NCI-H2171 treated with DMSO at 0.1 percent for 48 hours (cell line): Measurements from ENCODE around the gene CCDC12.

Experiments used
- DNase-seq: peaks from one replicate; lab custom pipeline; 2025; lab: John Stamatoyannopoulos, UW

CCDC12 gene

DNA sequence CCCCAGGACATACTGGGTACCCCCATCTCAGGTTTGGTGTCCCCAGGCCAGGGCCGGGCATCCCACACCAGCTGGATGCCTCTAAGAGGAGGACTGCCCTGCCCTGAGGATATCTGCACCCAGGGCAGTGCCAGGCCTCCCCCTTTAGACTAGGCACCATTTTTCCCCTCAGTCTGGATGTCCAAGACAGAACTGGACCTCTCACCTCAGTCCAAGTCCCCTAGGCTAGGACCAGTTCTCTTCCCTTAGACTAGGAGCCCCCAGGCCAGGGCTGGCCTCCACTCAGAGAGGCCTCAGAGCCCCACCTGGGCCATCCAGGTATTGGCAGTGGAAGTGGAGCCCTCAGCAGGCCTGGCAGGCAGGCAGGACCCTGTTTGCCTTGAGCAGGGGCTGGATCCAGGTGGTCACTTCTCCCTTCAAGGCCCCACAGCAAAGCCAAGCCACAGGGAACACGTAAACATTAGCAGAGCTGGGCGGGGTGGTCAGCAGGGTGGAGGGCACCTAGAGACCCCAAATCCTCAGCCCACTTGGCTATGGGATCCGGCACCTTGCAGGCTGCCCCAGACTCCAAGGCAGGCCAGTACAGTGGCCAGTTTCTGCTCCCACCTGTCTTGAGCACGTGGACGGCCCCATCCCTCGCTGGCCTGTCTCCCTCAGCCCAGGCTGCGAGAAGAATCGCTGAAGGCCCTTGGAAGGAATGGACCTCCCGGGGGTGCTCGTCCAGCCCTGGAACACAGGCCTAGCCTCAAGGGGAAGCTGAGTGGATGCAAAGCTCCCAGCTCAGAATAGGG is 70.7 kb downstream of the CCDC12 start:
- no peak for DNase-seq

- no peak for DNase-seq
Observed at GRCh38 chr3:46905213-46905560, 71.4 kb downstream of the CCDC12 start.

- no peak for DNase-seq
Observed at GRCh38 chr3:46904303-46905212, 72.0 kb downstream of the CCDC12 start.

GRCh38 chr3:46903341-46904302 is 72.9 kb downstream of the CCDC12 start:
- DNase-seq = no peak

DNA sequence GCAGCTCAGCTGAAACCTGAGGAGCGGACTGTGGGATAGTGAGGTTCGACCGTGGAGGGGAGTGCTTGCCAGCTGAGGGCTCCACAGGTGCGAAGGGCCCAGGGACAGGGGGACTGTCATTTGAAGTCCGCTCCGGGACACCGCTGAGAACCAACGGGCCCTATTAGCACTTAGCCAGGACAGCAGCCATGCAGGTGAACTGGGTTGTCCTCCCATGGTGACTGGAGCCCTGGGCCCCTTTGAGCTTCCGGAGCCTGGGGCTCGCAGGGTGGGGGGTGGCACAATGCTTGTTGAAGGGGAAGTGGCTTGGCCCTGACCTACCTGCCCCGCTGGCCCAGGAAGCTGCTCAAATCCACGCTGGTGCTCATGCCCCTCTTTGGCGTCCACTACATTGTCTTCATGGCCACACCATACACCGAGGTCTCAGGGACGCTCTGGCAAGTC is 74.3 kb downstream of the CCDC12 start:
- no peak for DNase-seq

DNA sequence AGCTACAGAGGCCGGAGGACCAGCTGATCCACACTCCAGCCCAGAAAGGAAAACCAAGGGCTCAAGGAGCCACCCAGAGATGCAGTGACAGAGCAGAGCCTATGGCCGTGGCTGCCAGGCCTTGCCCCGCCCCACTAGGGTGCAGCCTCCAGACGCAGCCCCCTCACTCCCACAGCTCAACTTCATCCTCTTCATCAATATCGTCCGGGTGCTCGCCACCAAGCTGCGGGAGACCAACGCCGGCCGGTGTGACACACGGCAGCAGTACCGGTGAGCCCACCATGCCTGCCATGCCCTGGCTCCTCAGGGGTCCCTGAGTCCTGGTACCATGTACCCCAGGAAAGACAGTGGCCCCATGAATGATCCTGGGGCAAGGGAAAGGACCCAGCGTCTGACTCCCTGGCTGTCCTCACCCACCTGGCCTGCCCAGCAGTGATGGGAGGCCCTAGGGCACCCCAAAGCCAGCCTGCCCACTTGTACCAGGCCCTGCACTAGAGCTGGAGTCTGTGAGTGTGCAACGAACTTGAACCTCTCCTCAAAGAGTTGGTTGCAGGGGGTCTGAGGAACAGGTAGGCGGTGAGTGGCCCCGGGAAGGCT is 74.9 kb downstream of the CCDC12 start:
- DNase-seq = no peak

DNA sequence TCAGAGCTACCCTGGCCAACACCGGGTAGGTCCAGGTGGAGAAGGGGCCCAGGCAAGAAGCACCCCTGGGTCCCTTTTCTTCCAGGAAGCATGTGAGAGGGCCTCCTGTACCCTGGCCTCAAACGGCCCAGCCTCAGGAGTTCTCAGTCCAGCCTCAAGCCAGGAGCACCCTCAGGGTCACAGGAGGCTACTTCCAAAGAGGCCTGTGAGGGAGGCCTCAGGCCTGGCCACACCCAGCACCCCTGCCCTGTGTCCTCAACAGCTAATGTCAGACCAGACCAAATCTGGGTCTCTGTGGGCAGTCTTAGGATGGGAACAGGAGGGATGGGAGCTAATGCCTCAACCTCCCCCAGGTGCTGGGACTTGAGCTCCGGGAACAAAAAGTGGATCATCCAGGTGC is 75.5 kb downstream of the CCDC12 start:
- no peak for DNase-seq

- DNase-seq = no peak
Observed at GRCh38 chr3:46900356-46900755, 76.2 kb downstream of the CCDC12 start.

DNA sequence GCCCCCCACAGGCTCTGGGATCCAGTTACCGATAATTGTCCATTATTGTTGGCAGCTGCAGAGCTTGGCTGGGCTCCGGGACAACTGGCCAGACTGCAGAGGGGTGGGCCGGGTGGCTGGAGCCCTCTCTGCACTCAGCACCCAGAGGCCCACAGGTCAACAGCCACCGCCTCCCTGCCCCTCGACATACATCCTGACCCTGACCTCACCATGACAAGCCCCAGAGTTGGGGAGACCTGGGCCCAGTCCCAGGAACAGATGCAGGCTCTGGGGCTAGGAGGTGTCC is 76.6 kb downstream of the CCDC12 start:
- DNase-seq = no peak

DNA sequence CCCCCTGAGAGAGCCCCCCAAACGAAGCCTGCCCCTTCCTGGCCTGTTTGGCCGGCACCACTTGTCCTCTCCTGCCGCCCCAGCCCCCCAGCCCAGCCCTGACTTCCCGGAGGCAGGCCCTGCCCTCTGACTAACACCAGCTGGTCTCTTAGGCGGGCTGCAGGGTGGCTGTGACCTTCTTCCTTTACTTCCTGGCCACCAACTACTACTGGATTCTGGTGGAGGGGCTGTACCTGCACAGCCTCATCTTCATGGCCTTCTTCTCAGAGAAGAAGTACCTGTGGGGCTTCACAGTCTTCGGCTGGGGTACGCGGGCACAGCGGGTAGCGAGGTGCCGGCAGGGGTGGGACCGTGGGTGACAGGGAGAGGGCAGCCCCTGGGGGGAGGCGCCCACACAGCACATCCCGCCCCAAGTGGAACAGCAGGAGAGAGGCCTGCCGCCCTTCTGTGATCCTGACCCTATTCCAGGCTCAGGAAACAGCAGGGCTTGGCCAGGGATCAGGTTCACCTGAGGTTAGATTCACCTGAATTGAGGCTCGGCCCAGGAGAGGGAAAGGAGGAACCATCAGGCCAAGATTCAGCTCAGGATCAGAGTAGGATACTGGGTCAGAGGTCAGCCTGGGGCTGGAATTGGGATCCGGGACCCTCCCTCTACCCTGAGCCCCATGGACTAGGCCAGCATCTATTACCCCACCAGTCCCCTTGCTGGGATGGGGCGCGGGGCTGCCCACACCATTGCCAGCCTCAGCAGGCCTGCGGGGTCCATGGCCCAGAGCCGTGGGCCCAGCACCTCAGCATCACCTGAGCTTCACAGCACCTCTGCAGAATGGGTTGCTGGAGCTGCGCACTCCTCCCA is 77.2 kb downstream of the CCDC12 start:
- no peak for DNase-seq

DNA sequence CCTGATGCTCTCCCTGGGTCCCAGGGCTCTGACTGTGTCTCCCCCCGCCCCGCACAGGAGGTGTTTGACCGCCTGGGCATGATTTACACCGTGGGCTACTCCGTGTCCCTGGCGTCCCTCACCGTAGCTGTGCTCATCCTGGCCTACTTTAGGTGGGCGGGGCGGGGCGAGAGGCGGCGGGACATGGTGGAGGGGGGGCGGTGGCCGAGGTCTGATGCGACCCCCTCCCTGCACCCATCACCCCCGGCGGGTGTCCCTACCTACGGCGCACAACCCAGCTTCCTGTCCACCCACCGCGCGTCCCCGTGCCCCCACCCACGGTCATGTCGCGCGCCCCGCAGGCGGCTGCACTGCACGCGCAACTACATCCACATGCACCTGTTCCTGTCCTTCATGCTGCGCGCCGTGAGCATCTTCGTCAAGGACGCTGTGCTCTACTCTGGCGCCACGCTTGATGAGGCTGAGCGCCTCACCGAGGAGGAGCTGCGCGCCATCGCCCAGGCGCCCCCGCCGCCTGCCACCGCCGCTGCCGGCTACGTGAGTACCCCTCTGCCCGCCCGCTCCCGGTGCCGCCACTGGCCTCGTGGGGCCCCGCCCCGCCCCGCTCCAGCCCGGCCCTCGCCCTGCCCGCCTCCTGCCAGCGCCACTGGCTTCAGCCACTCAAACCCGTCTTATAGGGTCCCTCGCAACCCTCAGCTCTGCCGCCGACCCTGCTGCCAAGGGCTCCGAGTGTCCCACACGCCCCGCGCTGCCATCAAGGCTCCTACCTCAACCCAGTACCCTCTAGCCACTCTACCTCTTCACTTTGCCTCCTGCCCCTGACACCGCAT is 78.0 kb downstream of the CCDC12 start:
- DNase-seq = no peak

GRCh38 chr3:46897829-46898320 is 78.7 kb downstream of the CCDC12 start:
- DNase-seq = no peak

DNA sequence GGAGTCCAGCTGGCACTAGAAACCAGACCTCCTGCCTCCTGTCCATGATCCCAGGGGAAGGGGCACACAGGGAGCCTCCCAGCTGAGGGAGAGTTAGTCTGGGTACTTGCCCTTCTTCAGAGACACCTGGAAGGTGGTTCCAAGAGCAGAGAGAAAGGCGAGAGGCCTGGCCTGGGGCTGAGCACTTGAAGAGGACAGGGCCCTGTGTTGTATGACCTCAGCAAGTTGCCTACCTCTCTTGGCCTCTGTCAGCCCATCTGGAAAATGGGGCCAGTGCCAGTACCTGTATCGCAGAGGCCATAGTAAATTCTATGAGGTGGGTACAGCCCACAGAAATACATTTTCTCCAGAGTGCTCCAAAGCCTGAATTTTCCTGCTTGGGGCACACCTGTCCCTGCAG is 79.5 kb downstream of the CCDC12 start:
- DNase-seq = no peak

- no peak for DNase-seq
Observed at GRCh38 chr3:46896386-46896785, 80.2 kb downstream of the CCDC12 start.

GRCh38 chr3:46895761-46896160 is 80.8 kb downstream of the CCDC12 start:
- no peak for DNase-seq

DNA sequence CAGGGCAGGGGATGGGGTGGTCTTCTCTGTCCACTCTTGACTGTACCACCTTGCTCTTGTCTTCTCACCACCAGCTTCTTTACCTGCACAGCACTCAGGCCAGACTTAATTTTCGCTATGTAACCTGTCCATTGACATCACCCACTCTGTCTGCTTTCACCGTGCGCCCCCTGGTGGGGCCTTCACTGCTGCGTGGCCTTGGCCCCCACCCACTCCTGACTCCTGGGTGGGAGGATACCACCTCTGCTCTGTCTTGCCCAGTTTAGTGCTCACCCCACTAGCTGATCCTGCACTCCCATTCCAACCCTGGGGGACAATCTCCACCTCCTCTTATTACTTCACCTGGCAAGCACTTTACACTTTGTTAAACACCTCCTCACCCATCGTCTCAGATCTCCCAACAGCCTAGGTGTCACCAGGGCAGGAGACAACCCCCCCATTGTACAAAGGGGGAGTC is 81.3 kb downstream of the CCDC12 start:
- no peak for DNase-seq

DNA sequence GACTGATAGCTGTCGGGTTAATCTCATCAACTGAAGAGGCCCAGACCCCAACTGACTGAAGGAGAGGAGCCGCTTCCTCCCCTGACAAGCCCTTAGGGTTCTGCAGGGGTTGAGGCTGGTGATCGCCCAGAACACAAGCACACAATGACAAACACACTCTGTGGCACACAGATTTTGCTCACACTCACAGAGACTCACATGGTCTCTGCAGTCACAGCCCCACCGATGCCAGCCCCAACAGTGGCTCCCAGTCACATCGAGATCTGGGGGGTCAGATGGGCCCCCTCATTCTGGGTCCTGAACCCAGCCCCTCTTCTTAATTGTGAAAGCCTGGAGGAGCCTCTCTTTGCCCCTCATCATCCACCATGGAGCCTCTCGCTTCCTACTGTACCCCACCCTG is 82.3 kb downstream of the CCDC12 start:
- DNase-seq = no peak

- no peak for DNase-seq
Observed at GRCh38 chr3:46893763-46894162, 82.8 kb downstream of the CCDC12 start.

DNA sequence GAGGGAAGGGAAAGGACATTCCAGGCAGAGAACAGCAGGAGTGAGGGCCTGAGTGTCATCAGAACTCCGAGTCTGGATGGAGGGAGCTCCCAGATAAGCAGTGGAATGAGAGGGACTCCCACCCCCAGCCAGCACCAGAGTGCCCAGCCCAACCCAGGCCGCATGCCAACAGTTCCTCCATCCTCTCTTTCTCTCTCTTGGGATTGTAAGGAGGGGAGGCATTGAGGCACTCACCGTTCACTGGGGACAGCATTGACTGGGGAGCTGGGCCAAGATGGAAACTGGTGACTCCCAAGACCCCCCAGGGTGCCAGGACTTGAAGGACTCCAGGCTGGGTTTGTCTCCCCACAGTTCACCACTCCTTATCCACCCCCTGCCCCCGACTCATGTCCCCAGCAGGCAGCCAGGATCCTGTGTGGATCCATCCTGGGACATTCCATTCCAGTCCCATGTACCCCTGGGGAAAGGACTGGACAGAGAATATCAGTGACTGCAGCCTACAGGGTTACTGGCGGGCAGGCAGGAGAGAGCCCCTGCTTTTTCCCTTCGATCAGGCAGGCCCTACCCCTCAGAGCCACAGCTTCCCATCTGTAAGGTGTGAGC is 83.3 kb downstream of the CCDC12 start:
- DNase-seq = no peak
